HepG2 (cell line): Measurements from ENCODE around the gene DIPK1B. TPM values are rescaled to one million over a fixed set of nuclear protein-coding genes. Genes with fewer than 3 reads are reported as not detected.

Experiments
- ATAC-seq: fragments of 200-7000 bp; cut with Tn5 transposase; 3 replicates; pipeline ENCODE4 v1.9.1; 2020; ENCODE audit warnings: mild to moderate bottlenecking, moderate library complexity
- BruUV-seq: library from RNA; stranded (reverse); fragments of 400-500 nt; replicated peaks from 2 replicates; lab custom pipeline; 2021; lab: Mats Ljungman, UMichigan
- CTCF ChIA-PET: fragments of 300-600 bp; formaldehyde crosslinking; extraction: SDS; loops from one replicate; lab custom pipeline; 2021; ENCODE audit warnings: low total read pairs, inconsistent platforms, low intra/inter-chr PET ratio; lab: Yijun Ruan, JAX
- POLR2A ChIA-PET: fragments of 350-600 bp; sonication (Branson Sonifier 250); formaldehyde crosslinking; loops from one replicate; lab custom pipeline; 2020; ENCODE audit warnings: antibody characterized with exemption, inconsistent platforms; lab: Yijun Ruan, JAX
- DNase-seq: peaks from one replicate; pipeline ENCODE4 v3.0.0-alpha.2; 2015; ENCODE audit warnings: low spot score
- FAIRE-seq: peaks from 3 replicates; lab custom pipeline; 2011; peaks lifted over from hg19 to GRCh38; lab: Jason Lieb, UNC
- H2AFZ ChIP-seq: one replicate; pipeline ENCODE4 v1.6.1; 2011; ENCODE audit warnings: low read length, inconsistent platforms
- H3K27ac ChIP-seq: fragments of 300-600 bp; 3 replicates; pipeline ENCODE4 v1.8.0; 2011; ENCODE audit warnings: mixed run types, mild to moderate bottlenecking, mixed read lengths, low read length, inconsistent platforms; ENCODE audit not compliant: insufficient read depth; ENCODE audit errors: extremely low read length
- H3K27me3 ChIP-seq, 2 experiments: fragments of 200-600 bp in 1 of 2; 2 replicates in 1 of 2; 3 replicates in 1 of 2; pipeline versions ENCODE4 v1.6.0 to v1.8.0; 2011; ENCODE audit warnings: low read length in 2 of 2, mild to moderate bottlenecking in 2 of 2, moderate library complexity in 2 of 2, inconsistent platforms in 1 of 2; ENCODE audit not compliant: insufficient read depth in 2 of 2, control insufficient read depth in 1 of 2
- H3K36me3 ChIP-seq, 2 experiments: fragments of 200-600 bp in 1 of 2; replicated peaks in 1 of 2; 2 replicates in 1 of 2; 3 replicates in 1 of 2; pipeline versions ENCODE4 v1.5.1 to v1.8.0; 2011; ENCODE audit warnings: low read length in 2 of 2, inconsistent platforms in 1 of 2; ENCODE audit not compliant: insufficient read depth in 2 of 2, control insufficient read depth in 1 of 2
- H3K4me1 ChIP-seq: 2 replicates; pipeline ENCODE4 v1.5.1; 2012; ENCODE audit warnings: low read length, inconsistent platforms; ENCODE audit not compliant: insufficient read depth
- H3K4me2 ChIP-seq: 2 replicates; pipeline ENCODE4 v1.6.0; 2011; ENCODE audit warnings: low read depth, low read length, inconsistent platforms
- H3K4me3 ChIP-seq, 3 experiments: fragments of 200-600 bp in 1 of 3; sonication (generic), shearing (Covaris generic) in 1 of 3; replicated peaks in 1 of 3; 2 replicates each; pipeline ENCODE4 v1.5.1; 2011 to 2016; ENCODE audit warnings: low read length in 3 of 3, inconsistent platforms in 2 of 3, low read depth in 2 of 3, mild to moderate bottlenecking in 2 of 3, control low read depth in 1 of 3, mixed read lengths in 1 of 3; ENCODE audit not compliant: insufficient read depth in 1 of 3
- H3K79me2 ChIP-seq: one replicate; pipeline ENCODE4 v1.6.1; 2011; ENCODE audit warnings: low read length, inconsistent platforms; ENCODE audit not compliant: insufficient read depth
- H3K9ac ChIP-seq: 2 replicates; pipeline ENCODE4 v1.6.0; 2011; ENCODE audit warnings: mild to moderate bottlenecking, low read depth, low read length, inconsistent platforms; ENCODE audit not compliant: insufficient read depth
- H3K9me3 ChIP-seq: 2 replicates; pipeline ENCODE4 v1.5.1; 2012; ENCODE audit warnings: mild to moderate bottlenecking, low read length
- H4K20me1 ChIP-seq: 2 replicates; pipeline ENCODE4 v1.6.0; 2011; ENCODE audit warnings: inconsistent platforms, mild to moderate bottlenecking, low read length, moderate library complexity; ENCODE audit not compliant: insufficient read depth
- HNRNPL ChIP-seq: fragments of 200-400 bp; formaldehyde crosslinking; IDR thresholded peaks from 2 replicates; pipeline ENCODE4 v1.6.1; 2017; ENCODE audit warnings: mild to moderate bottlenecking, low read depth, low read length
- KAT8 ChIP-seq: IDR thresholded peaks from 2 replicates; pipeline ENCODE4 v1.6.1; 2016; ENCODE audit warnings: missing genetic modification reagents, missing compliant biosample characterization
- MED13 ChIP-seq: sonication (generic); formaldehyde crosslinking; IDR thresholded peaks from 2 replicates; pipeline ENCODE4 v1.5.0; 2020; ENCODE audit warnings: missing genetic modification reagents
- NFATC3 ChIP-seq: sonication (generic); formaldehyde crosslinking; IDR thresholded peaks from 2 replicates; pipeline ENCODE4 v1.5.1; 2020; ENCODE audit warnings: mild to moderate bottlenecking, missing genetic modification reagents
- ZEB1 ChIP-seq: IDR thresholded peaks from 2 replicates; pipeline ENCODE4 v1.6.1; 2012; ENCODE audit warnings: mild to moderate bottlenecking, low read depth, inconsistent platforms; ENCODE audit not compliant: insufficient replicate concordance
- ZNF687 ChIP-seq: sonication (generic); formaldehyde crosslinking; IDR thresholded peaks from 2 replicates; pipeline ENCODE4 v1.5.1; 2020; ENCODE audit warnings: mild to moderate bottlenecking, missing genetic modification reagents, moderate library complexity
- WGBS: methylation state at CpG from one replicate; pipeline ENCODE4 v1.1.6; 2017; ENCODE audit warnings: low lambda C conversion rate; 5-methylcytosine and 5-hydroxymethylcytosine counted together
- in situ Hi-C: cut with HindIII; loops from 2 replicates; pipeline ENCODE4 v1.10.0; 2017; ENCODE audit warnings: low pct_unique_long_range_greater_than_20kb; ENCODE audit not compliant: extremely low pct_ligation_motif_present
- intact Hi-C: fragments of 100-400 bp; cut with micrococcal nuclease; formaldehyde crosslinking; loops from one replicate; pipeline ENCODE4 v1.10.0; 2022; ENCODE audit not compliant: unreplicated experiment
- polyA plus RNA-seq, 8 experiments: library from polyadenylated mRNA; depleted of rRNA in 3 of 8; stranded (reverse) in 7 of 8; unstranded in 1 of 8; fragments of >200 nt; fragmentation: Illumina TruSeq in 4 of 8; extraction: Trizol in 4 of 8; gene quantifications; 2 replicates each; pipeline versions ENCODE4 v1.2.1 to v1.2.3, GENCODE V29; 2011 to 2016; ENCODE audit warnings: low read depth in 4 of 8, missing spikeins in 1 of 8, mixed read lengths in 1 of 8; ENCODE audit not compliant: insufficient read depth in 1 of 8
- total RNA-seq, 5 experiments: library from RNA; depleted of rRNA; stranded (reverse); fragments of >200 nt; fragmentation: Illumina TruSeq; extraction: Trizol; gene quantifications; 2 replicates each; pipeline ENCODE4 v1.2.3, GENCODE V29; 2016; ENCODE audit warnings: low read depth in 1 of 5
- TF ChIP-seq, protein P1 (sequence below): sonication (generic); formaldehyde crosslinking; IDR thresholded peaks from 2 replicates; pipeline ENCODE4 v1.4.0; 2020; ENCODE audit warnings: mild to moderate bottlenecking, low read depth, missing genetic modification reagents

Gene DIPK1B
- total and polyA plus RNA-seq, 2 of the 13 experiments (the other 11 are each of a cell fraction or from before 2014, with no cell fraction given), result 0.18 to 3.9 TPM

DNA sequence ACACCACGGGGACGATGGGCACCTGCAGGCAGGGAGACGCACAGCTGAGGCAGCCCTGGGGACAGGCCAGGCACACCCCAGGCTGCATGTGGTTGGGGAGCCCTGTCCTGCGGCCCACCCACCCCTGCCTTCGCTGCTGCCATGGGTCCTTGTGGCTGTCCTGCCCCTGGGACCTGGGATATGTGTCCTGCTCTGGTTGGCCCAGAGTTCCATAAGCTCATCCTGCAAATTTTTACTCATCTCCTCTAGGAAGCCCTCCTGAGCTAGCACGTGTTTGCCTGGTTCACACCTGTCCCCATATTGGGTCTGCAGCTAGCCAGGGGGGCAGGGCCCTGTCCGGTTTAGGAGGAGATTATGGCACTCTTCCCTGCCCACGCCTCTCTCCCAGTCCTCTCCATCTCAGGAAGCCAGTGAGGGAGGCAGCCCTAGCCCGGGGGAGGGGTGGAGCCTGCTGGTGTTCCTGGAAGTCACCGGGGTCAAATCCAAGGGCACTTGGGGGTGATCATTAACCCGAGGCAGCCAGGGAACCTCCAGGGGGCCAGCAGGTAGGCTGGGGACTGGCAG is 37.5 kb upstream of the DIPK1B start (continued):
- TF ChIP-seq MED13 (CRISPR knock-in tag), result no peak

DNA sequence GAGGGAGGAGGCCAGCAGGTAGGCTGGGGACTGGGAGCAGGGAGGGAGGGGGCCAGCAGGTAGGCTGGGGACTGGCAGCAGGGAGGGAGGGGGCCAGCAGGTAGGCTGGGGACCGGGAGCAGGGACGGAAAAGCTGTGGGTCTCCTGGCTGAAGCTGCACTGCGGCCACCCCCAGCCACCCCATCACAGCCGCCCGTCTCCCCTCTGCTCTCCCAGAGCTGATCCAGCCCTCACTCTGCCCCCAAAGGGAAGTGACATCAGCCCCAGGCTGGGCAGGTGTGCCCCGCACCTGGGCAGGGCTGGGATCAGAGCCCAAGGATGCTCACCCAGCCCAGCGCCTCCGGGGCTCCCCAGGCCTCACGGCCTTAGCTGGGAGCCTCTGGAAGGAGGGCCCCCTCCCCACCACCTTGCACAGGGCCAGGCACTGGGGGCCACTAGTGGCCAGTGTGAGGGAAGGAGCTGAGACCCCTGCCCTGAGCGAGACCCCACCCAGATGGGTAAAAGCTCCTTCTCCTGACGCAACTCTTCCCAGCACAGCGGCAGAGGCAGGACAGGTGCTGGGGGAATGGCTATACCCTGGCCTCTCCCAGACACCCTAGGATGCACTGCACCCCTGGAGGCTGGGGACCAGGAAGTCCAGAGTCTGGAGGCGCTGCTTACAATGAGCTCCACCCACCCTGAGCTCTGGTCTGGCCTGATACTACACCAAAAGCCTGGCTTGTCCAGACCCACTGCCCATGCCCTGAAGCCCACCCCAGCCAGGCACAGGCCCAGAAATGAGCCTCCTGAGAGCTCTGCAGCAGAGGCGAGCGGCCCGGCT is 36.7 kb upstream of the DIPK1B start:
- CTCF ChIA-PET, result no interaction called here
- Histone ChIP-seq H4K20me1 (no peaks in the 10 kb centered on the region; the same call in 1 of the 2 replicates), H3K9ac (no peak overlapping the region), H2AFZ (no peak overlapping the region), H3K9me3 (no peaks in the 10 kb centered on the region), H3K27me3 (peaks cover 3 to 9% of the 10 kb centered on the region in 2 experiments; a peak in 1 of 5 replicates), H3K79me2 (no peaks in the 10 kb centered on the region), H3K4me3 (no peak overlapping the region), H3K36me3 (no peaks in the 10 kb centered on the region), H3K4me1 (peaks cover 69% of the 10 kb centered on the region)
- no peak for FAIRE-seq
- DNase-seq, result no peak
- peak; percentile 6; the same call in 2 of the 3 replicates for ATAC-seq
- in situ Hi-C loops, result no loop called here
- TF ChIP-seq NFATC3 (CRISPR knock-in tag) (no peak), KAT8 (CRISPR knock-in tag) (no peak), HNRNPL (0 out of 2 replicates have a peak, but pooled peaks have one; percentile 7), ZNF687 (CRISPR knock-in tag) (peak; percentile 16; the same call in 1 of the 2 replicates), ZEB1 (peak; percentile 88)
- TF ChIP-seq, protein P1, sequence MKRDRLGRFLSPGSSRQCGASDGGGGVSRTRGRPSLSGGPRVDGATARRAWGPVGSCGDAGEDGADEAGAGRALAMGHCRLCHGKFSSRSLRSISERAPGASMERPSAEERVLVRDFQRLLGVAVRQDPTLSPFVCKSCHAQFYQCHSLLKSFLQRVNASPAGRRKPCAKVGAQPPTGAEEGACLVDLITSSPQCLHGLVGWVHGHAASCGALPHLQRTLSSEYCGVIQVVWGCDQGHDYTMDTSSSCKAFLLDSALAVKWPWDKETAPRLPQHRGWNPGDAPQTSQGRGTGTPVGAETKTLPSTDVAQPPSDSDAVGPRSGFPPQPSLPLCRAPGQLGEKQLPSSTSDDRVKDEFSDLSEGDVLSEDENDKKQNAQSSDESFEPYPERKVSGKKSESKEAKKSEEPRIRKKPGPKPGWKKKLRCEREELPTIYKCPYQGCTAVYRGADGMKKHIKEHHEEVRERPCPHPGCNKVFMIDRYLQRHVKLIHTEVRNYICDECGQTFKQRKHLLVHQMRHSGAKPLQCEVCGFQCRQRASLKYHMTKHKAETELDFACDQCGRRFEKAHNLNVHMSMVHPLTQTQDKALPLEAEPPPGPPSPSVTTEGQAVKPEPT, result no peak
- TF ChIP-seq, all 625 proteins: peak for 3
- Histone ChIP-seq H3K27ac (no peak overlapping the region), H3K4me2 (no peak overlapping the region)
- intact Hi-C loops, result loop anchor here (1.0 kb wide), 1 partner anchor 22 kb away; no protein-coding TSS in a partner anchor
- 83% methylated on average over 4 of the region's 16 CpGs for WGBS
- POLR2A ChIA-PET, result no interaction called here
- no TSS peak for BruUV-seq
